Loucy (cell line): Measurements from ENCODE around the gene ARHGAP26.

Experiments
- H2AFZ ChIP-seq: fragments of 200-600 bp; sonication (generic); 2 replicates; pipeline ENCODE4 v1.6.0; 2016; ENCODE audit warnings: antibody characterized with exemption, mild to moderate bottlenecking, low read length, moderate library complexity
- H3F3A ChIP-seq: fragments of 200-600 bp; 2 replicates; pipeline ENCODE4 v1.6.0; 2016; ENCODE audit warnings: antibody characterized with exemption, low read depth, mild to moderate bottlenecking
- H3K27me3 ChIP-seq: fragments of 200-600 bp; sonication (generic); 2 replicates; pipeline ENCODE4 v1.6.1; 2014; ENCODE audit warnings: low read length, mild to moderate bottlenecking; ENCODE audit not compliant: insufficient read depth, poor library complexity, severe bottlenecking
- H3K36me3 ChIP-seq: fragments of 200-600 bp; sonication (generic); 2 replicates; pipeline ENCODE4 v1.6.1; 2016; ENCODE audit warnings: low read length; ENCODE audit not compliant: insufficient read depth
- H3K4me1 ChIP-seq: fragments of 200-600 bp; sonication (generic); 2 replicates; pipeline ENCODE4 v1.5.1; 2014; ENCODE audit warnings: low read length, mild to moderate bottlenecking; ENCODE audit not compliant: insufficient read depth, poor library complexity, severe bottlenecking
- H3K4me2 ChIP-seq: fragments of 200-600 bp; sonication (generic); 2 replicates; pipeline ENCODE4 v1.6.0; 2014; ENCODE audit warnings: antibody characterized with exemption, low read length, low read depth, mild to moderate bottlenecking; ENCODE audit not compliant: poor library complexity, severe bottlenecking
- H3K4me3 ChIP-seq: fragments of 200-600 bp; sonication (generic); 2 replicates; pipeline ENCODE4 v1.5.1; 2014; ENCODE audit warnings: low read length, mild to moderate bottlenecking, mixed read lengths; ENCODE audit not compliant: poor library complexity, severe bottlenecking
- H3K79me2 ChIP-seq: fragments of 200-600 bp; sonication (generic); 2 replicates; pipeline ENCODE4 v1.6.1; 2014; ENCODE audit warnings: low read length; ENCODE audit not compliant: insufficient read depth
- H3K9ac ChIP-seq: fragments of 200-600 bp; sonication (generic); 2 replicates; pipeline ENCODE4 v1.6.0; 2014; ENCODE audit warnings: mild to moderate bottlenecking, low read depth, low read length, moderate library complexity; ENCODE audit not compliant: poor library complexity, severe bottlenecking
- H3K9me2 ChIP-seq: fragments of 200-600 bp; sonication (generic); replicated peaks from 2 replicates; pipeline ENCODE4 v1.6.1; 2016; ENCODE audit warnings: low read depth, low read length, mixed read lengths
- H3K9me3 ChIP-seq: fragments of 200-600 bp; sonication (generic); 2 replicates; pipeline ENCODE4 v1.6.1; 2014; ENCODE audit warnings: mild to moderate bottlenecking, antibody characterized with exemption, low read length, low read depth; ENCODE audit not compliant: insufficient read depth
- H4K20me1 ChIP-seq: fragments of 200-600 bp; sonication (generic); 2 replicates; pipeline ENCODE4 v1.6.0; 2014; ENCODE audit warnings: antibody characterized with exemption, low read length, mild to moderate bottlenecking; ENCODE audit not compliant: insufficient read depth, poor library complexity, severe bottlenecking
- CTCF ChIP-seq: fragments of 200-600 bp; sonication (generic); conservative IDR thresholded peaks from 2 replicates; pipeline ENCODE4 v1.5.1; 2014; ENCODE audit warnings: mild to moderate bottlenecking, antibody characterized with exemption, low read length
- EZH2phosphoT487 ChIP-seq: fragments of 200-600 bp; IDR thresholded peaks from 2 replicates; pipeline ENCODE4 v1.6.1; 2018; ENCODE audit warnings: antibody characterized with exemption, mild to moderate bottlenecking, moderate library complexity, borderline replicate concordance

ARHGAP26 gene

DNA sequence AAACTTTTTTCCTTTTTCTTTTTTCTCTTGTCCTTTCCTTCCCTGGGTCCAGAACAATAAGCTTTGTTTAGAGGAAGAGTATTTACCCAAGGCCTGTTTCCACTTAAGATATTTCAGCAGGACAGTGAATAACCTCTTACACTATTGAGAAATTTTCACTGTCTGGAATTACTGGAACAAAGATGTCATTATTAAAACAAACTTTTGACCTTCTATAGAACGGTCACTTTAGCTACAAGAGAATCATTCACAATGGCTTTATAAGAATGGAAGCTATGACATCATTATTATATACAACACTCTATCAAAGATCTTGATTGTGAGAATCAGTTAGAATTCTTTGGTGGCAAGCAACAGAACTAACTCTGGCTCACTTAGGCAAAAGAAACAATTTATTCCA, 22.0 kb upstream of the ARHGAP26 start:
- Histone ChIP-seq H3K79me2 (no peaks in the 10 kb centered on the region), H3K9me2 (no peaks in the 10 kb centered on the region), H3K27me3 (no peaks in the 10 kb centered on the region), H3K4me3 (no peak overlapping the region), H3K4me2 (no peak overlapping the region), H3K4me1 (peaks cover 8% of the 10 kb centered on the region), H3K9me3 (no peaks in the 10 kb centered on the region), H3K36me3 (no peaks in the 10 kb centered on the region), H3K9ac (no peak overlapping the region), H2AFZ (no peak overlapping the region), H4K20me1 (no peaks in the 10 kb centered on the region), H3F3A (no peaks in the 10 kb centered on the region)
- TF ChIP-seq EZH2phosphoT487 (no peak), CTCF (no peak)

DNA sequence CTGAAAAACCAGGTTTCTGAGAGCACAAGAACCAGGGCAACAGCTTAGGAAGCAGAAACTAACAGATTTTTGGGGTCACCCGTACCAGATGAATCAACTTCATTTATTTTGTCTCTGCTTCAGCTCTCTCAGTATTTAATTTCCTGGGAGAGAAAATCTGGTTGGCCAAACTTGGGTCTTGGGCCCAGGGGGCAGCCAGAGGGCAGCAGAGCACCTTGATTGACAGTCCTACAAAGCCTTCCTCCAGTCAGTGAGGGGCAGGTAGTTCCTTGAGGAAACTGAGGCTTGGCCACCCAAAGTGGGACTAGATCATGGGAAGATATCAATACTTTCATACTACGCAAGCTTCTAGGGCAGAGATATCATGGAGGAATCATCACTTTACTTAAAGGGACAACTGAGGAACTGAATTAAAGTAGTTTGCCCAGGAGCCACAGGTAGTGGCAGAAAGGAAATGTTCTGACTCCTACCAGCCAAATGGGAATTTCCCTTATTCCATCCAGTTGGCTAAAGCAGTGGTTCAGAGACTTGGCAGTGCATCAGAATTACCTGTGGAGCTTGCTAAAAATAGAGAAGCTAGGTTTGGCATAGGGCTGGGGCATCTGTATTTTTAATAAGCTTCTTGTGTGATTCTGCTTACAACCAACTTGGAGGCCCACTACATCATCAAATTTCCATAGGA, 21.5 kb upstream of the ARHGAP26 start:
- H3K9me2 ChIP-seq, result no peaks in the 10 kb centered on the region
- no peak overlapping the region for H3K4me3 ChIP-seq
- no peak overlapping the region for H3K9ac ChIP-seq
- TF ChIP-seq CTCF (peak; percentile 92), EZH2phosphoT487 (no peak)
- H3K9me3 ChIP-seq, result no peaks in the 10 kb centered on the region
- H3K36me3 ChIP-seq, result no peaks in the 10 kb centered on the region
- peaks cover 8% of the 10 kb centered on the region for H3K4me1 ChIP-seq
- H3K79me2 ChIP-seq, result no peaks in the 10 kb centered on the region
- no peak overlapping the region for H2AFZ ChIP-seq
- no peaks in the 10 kb centered on the region for H3F3A ChIP-seq
- no peak overlapping the region for H3K4me2 ChIP-seq
- H3K27me3 ChIP-seq, result no peaks in the 10 kb centered on the region
- no peaks in the 10 kb centered on the region for H4K20me1 ChIP-seq

DNA sequence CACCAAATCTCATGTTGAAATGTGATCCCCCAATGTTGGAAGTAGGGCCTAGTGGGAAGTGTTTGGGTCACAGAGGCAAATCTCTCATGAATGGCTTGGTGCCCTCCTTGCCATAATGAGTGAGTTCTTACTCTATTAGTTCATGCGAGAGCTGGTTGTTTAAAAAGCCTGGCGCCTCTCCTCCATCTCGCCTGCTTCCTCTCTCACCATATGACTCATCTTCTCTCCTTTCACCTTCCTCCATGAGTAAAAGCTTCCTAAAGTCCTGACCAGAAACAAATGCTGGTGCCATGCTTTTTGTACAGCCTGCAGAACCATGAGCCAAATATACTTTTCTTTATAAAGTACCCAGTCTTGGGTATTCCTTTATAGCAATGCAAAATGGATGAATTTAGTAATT, 20.9 kb upstream of the ARHGAP26 start:
- no peaks in the 10 kb centered on the region for H4K20me1 ChIP-seq
- H3K9me3 ChIP-seq, result no peaks in the 10 kb centered on the region
- H3K4me2 ChIP-seq, result no peak overlapping the region
- TF ChIP-seq CTCF, result no peak
- TF ChIP-seq EZH2phosphoT487, result no peak
- H2AFZ ChIP-seq, result no peak overlapping the region; the same call in 1 of the 2 replicates
- no peaks in the 10 kb centered on the region for H3F3A ChIP-seq
- H3K27me3 ChIP-seq, result no peaks in the 10 kb centered on the region
- no peak overlapping the region for H3K9ac ChIP-seq
- peaks cover 8% of the 10 kb centered on the region for H3K4me1 ChIP-seq
- no peaks in the 10 kb centered on the region for H3K9me2 ChIP-seq
- H3K4me3 ChIP-seq, result no peak overlapping the region
- H3K36me3 ChIP-seq, result no peaks in the 10 kb centered on the region
- no peaks in the 10 kb centered on the region for H3K79me2 ChIP-seq
